HEK293 (cell line): ENCODE results near the gene VKORC1.
A peak's percentile ranks its signal among the peaks of the same experiment; 100 is the strongest.

Experiments used
- CTCF ChIA-PET: fragments of 350-600 bp; formaldehyde crosslinking; extraction: SDS; loops from one replicate; lab custom pipeline; 2021; ENCODE audit warnings: antibody characterized with exemption; lab: Yijun Ruan, JAX
- POLR2A ChIA-PET: fragments of 300-600 bp; formaldehyde crosslinking; extraction: SDS; loops from one replicate; lab custom pipeline; 2020; ENCODE audit warnings: antibody characterized with exemption, inconsistent platforms; lab: Yijun Ruan, JAX
- H3K27ac ChIP-seq: fragments of 200-500 bp; sonication (Bioruptor generic); 2 replicates; pipeline ENCODE4 v1.5.1; 2014; ENCODE audit warnings: low read depth, low read length, control low read depth, inconsistent platforms; ENCODE audit errors: extremely low read depth
- H3K36me3 ChIP-seq, 2 experiments: fragments of 200-500 bp in 1 of 2; sonication (Bioruptor generic) in 1 of 2; 1 replicate in 1 of 2; 2 replicates in 1 of 2; pipeline ENCODE4 v1.5.1; 2014 to 2017; ENCODE audit warnings: inconsistent platforms in 2 of 2, low read length in 2 of 2; ENCODE audit not compliant: control insufficient read depth in 2 of 2, insufficient read depth in 1 of 2
- H3K4me1 ChIP-seq: fragments of 200-500 bp; sonication (Bioruptor generic); 2 replicates; pipeline ENCODE4 v1.5.1; 2014; ENCODE audit warnings: mild to moderate bottlenecking, low read length, inconsistent platforms; ENCODE audit not compliant: control insufficient read depth, insufficient read depth
- H3K4me3 ChIP-seq: 2 replicates; pipeline ENCODE4 v1.5.1; 2011; ENCODE audit warnings: low read depth, mild to moderate bottlenecking, control low read depth, low read length, moderate library complexity
- H3K9me3 ChIP-seq: fragments of 200-500 bp; sonication (Bioruptor generic); 2 replicates; pipeline ENCODE4 v1.5.1; 2014; ENCODE audit warnings: low read depth, low read length, inconsistent platforms; ENCODE audit not compliant: control insufficient read depth, insufficient read depth
- BCL11A ChIP-seq: fragments of 450-650 bp; formaldehyde crosslinking; IDR thresholded peaks from 2 replicates; pipeline ENCODE4 v1.5.1; 2016; ENCODE audit warnings: low read depth, missing biosample characterization, missing genetic modification characterization
- BCL11B ChIP-seq: fragments of 450-650 bp; formaldehyde crosslinking; IDR thresholded peaks from 2 replicates; pipeline ENCODE4 v1.5.1; 2016; ENCODE audit warnings: low read depth, missing biosample characterization, missing genetic modification characterization
- FEZF1 ChIP-seq: fragments of 450-650 bp; formaldehyde crosslinking; IDR thresholded peaks from 2 replicates; pipeline ENCODE4 v1.5.1; 2016; ENCODE audit warnings: missing biosample characterization, missing genetic modification characterization
- GLI4 ChIP-seq: fragments of 450-650 bp; formaldehyde crosslinking; IDR thresholded peaks from 2 replicates; pipeline ENCODE4 v1.5.1; 2016; ENCODE audit warnings: missing biosample characterization, missing genetic modification characterization
- KLF8 ChIP-seq: fragments of 450-650 bp; formaldehyde crosslinking; IDR thresholded peaks from 2 replicates; pipeline ENCODE4 v1.5.1; 2016; ENCODE audit warnings: missing biosample characterization, missing genetic modification characterization
- SP7 ChIP-seq: fragments of 450-650 bp; formaldehyde crosslinking; IDR thresholded peaks from 2 replicates; pipeline ENCODE4 v1.5.1; 2016; ENCODE audit warnings: missing biosample characterization, missing genetic modification characterization
- ZBTB7A ChIP-seq: fragments of 450-650 bp; formaldehyde crosslinking; IDR thresholded peaks from 2 replicates; pipeline ENCODE4 v1.5.1; 2016; ENCODE audit warnings: low read depth, missing biosample characterization, missing genetic modification characterization
- ZBTB8A ChIP-seq: fragments of 450-650 bp; formaldehyde crosslinking; IDR thresholded peaks from 2 replicates; pipeline ENCODE4 v1.5.1; 2016; ENCODE audit warnings: missing biosample characterization, missing genetic modification characterization
- ZFP37 ChIP-seq: fragments of 450-650 bp; formaldehyde crosslinking; IDR thresholded peaks from 2 replicates; pipeline ENCODE4 v1.5.1; 2016; ENCODE audit warnings: missing biosample characterization, missing genetic modification characterization
- ZFP69B ChIP-seq: fragments of 450-650 bp; formaldehyde crosslinking; IDR thresholded peaks from 2 replicates; pipeline ENCODE4 v1.5.1; 2016; ENCODE audit warnings: missing biosample characterization, missing genetic modification characterization
- ZNF10 ChIP-seq: fragments of 450-650 bp; formaldehyde crosslinking; IDR thresholded peaks from 2 replicates; pipeline ENCODE4 v1.5.1; 2017; ENCODE audit warnings: missing biosample characterization, missing genetic modification characterization
- ZNF335 ChIP-seq: fragments of 450-650 bp; formaldehyde crosslinking; conservative IDR thresholded peaks from 2 replicates; pipeline ENCODE4 v1.5.1; 2016; ENCODE audit warnings: missing biosample characterization, missing genetic modification characterization
- ZNF350 ChIP-seq: fragments of 450-650 bp; formaldehyde crosslinking; IDR thresholded peaks from 2 replicates; pipeline ENCODE4 v1.5.0; 2017; ENCODE audit warnings: missing biosample characterization, mild to moderate bottlenecking, missing genetic modification characterization
- ZNF670 ChIP-seq: fragments of 450-650 bp; formaldehyde crosslinking; IDR thresholded peaks from 2 replicates; pipeline ENCODE4 v1.5.1; 2016; ENCODE audit warnings: missing biosample characterization, missing genetic modification characterization, low read depth
- TF ChIP-seq, protein P1 (sequence below): fragments of 450-650 bp; formaldehyde crosslinking; IDR thresholded peaks from 2 replicates; pipeline ENCODE4 v1.5.1; 2017; ENCODE audit warnings: missing biosample characterization, mild to moderate bottlenecking, missing genetic modification characterization, moderate library complexity
- TF ChIP-seq, protein P2 (sequence below): fragments of 450-650 bp; formaldehyde crosslinking; IDR thresholded peaks from 2 replicates; pipeline ENCODE4 v1.5.1; 2016; ENCODE audit warnings: missing biosample characterization, missing genetic modification characterization
- TF ChIP-seq, protein P3 (sequence below): fragments of 450-650 bp; formaldehyde crosslinking; IDR thresholded peaks from 2 replicates; pipeline ENCODE4 v1.5.1; 2017; ENCODE audit warnings: missing biosample characterization, missing genetic modification characterization
- TF ChIP-seq, protein P4 (sequence below): fragments of 450-650 bp; IDR thresholded peaks from 2 replicates; pipeline ENCODE4 v1.5.1; 2018; ENCODE audit warnings: missing biosample characterization, missing genetic modification characterization

The VKORC1 gene

DNA sequence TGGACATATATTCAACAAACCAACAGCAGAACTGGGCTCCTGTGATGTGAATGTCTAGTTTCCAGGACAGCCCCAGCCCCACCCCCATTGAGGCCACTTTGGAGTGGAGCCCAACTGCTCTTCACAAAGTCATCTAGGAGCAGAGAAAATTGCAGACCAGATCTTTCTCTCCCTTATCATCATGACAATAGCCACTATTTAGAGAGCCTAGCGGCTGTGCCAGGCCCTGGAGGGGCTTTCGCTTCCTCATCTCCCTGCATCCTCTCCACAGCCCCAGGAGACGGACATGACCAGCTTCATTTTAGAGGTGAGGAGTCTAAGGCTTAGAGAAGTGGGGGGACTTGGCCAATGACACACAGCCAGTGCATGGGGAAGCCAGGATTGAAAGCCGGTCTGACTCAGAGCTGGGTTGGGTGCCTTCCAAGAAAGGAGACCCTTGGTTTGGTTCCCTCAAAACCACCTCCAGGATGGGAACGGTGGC, 39.5 kb upstream of the VKORC1 start:
- Histone ChIP-seq H3K27ac (no peak overlapping the region), H3K9me3 (no peaks in the 10 kb centered on the region), H3K4me1 (peaks cover 11% of the 10 kb centered on the region; the same call in 1 of the 2 replicates), H3K4me3 (no peak overlapping the region), H3K36me3 (peaks cover 0 to 35% of the 10 kb centered on the region in 2 experiments; a peak in 1 of 3 replicates)
- TF ChIP-seq ZBTB8A (tag by site-specific recombination) (peak; percentile 38; the same call in 1 of the 2 replicates), ZNF10 (tag by site-specific recombination) (no peak), SP7 (tag by site-specific recombination) (0 out of 2 replicates have a peak, but pooled peaks have one; percentile 10)
- TF ChIP-seq, protein P1, sequence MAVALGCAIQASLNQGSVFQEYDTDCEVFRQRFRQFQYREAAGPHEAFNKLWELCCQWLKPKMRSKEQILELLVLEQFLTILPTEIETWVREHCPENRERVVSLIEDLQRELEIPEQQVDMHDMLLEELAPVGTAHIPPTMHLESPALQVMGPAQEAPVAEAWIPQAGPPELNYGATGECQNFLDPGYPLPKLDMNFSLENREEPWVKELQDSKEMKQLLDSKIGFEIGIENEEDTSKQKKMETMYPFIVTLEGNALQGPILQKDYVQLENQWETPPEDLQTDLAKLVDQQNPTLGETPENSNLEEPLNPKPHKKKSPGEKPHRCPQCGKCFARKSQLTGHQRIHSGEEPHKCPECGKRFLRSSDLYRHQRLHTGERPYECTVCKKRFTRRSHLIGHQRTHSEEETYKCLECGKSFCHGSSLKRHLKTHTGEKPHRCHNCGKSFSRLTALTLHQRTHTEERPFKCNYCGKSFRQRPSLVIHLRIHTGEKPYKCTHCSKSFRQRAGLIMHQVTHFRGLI (tag by site-specific recombination), result peak; percentile 82
- ChIA-PET POLR2A (interaction anchor here (1.0 to 1.1 kb wide), 2 partner anchors 17 to 46 kb away, joined by 3 to 5 read pairs; partner anchors contain the start of gene KAT8), CTCF (interaction anchor here (1.2 kb wide), 1 partner anchor 8 kb away, joined by 5 read pairs; no protein-coding TSS in a partner anchor)

DNA sequence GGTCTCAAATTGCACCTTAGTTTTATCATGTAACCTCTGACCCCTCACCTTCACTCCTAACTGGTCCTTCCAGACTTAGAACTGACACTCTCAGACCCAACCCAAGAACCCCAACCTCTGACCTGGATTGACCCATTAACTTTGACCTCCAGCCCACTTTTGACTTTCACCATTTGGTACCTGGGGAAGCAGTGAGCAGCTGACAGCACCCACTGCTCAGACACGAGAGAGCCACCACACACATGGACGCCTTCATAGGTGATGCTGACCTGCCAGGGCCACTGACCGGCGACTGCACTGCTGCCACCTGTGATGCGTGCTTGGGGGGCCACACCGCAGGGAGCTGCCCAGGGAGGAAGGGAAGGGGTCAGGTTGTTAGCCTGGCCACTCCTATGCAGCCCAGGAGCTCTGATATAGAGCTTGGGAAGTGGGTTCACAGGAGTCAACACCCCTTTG, 38.5 kb upstream of the VKORC1 start:
- Histone ChIP-seq H3K9me3 (no peaks in the 10 kb centered on the region), H3K27ac (no peak overlapping the region), H3K4me3 (no peak overlapping the region), H3K36me3 (peaks cover 0 to 43% of the 10 kb centered on the region in 2 experiments; a peak in 1 of 3 replicates), H3K4me1 (peaks cover 11% of the 10 kb centered on the region; the same call in 1 of the 2 replicates)
- ChIA-PET POLR2A (interaction anchor here (1.2 to 2.1 kb wide), 2 partner anchors 9 to 15 kb away, joined by 5 to 7 read pairs; partner anchors contain the start of gene KAT8), CTCF (interaction anchor here (1.2 kb wide), 1 partner anchor 9 kb away, joined by 5 read pairs; no protein-coding TSS in a partner anchor)
- TF ChIP-seq BCL11A (tag by site-specific recombination) (peak; percentile 69; the same call in 1 of the 2 replicates), ZNF670 (tag by site-specific recombination) (no peak), ZBTB8A (tag by site-specific recombination) (peak; percentile 45; the same call in 1 of the 2 replicates), BCL11B (tag by site-specific recombination) (peak; percentile 51; the same call in 1 of the 2 replicates)
- TF ChIP-seq, all 188 proteins: peak for 3

DNA sequence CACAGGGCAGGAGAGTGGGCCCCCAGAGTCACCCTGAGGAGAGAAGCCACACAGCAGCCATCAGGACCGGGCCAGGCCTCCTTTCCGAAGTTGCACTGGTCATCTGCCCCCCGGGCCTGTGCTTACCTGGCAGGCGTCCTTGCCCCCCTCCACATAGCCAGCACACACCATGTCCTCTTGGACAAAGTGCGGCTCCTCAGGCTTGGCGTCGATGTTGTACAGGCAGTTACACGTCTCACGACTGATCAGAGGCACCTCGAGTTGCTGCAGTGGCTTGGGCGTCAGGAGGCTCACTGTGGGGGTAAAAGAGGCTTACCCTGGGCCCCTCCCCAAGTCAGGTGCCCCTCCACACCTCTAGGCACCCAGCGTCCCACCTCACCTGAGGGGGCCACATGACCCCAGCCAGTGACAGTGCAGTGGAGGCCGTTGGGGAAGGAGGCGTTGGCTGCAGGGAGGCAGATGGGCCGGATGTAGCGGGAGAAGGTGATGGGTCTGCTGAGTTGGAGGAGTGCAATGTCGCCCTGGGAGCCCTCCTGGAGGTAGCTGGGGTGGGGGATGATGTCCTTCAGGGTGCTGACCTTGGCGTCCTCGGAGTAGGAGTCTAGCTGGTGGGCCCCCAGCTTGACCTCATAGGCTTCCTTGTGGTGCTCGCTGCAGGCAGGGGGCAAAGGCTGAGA, 37.8 kb upstream of the VKORC1 start:
- H3K27ac ChIP-seq, result no peak overlapping the region
- CTCF ChIA-PET, result interaction anchor here (1.9 kb wide), 1 partner anchor 10 kb away, joined by 13 read pairs; no protein-coding TSS in a partner anchor
- peaks cover 11% of the 10 kb centered on the region; the same call in 1 of the 2 replicates for H3K4me1 ChIP-seq
- no peak for TF ChIP-seq GLI4 (tag by site-specific recombination)
- no peaks in the 10 kb centered on the region for H3K9me3 ChIP-seq
- POLR2A ChIA-PET, result interaction anchor here (1.1 to 2.1 kb wide), 3 partner anchors 9 to 15 kb away, joined by 3 to 7 read pairs (median 5); partner anchors contain the start of gene KAT8
- peaks cover 0 to 49% of the 10 kb centered on the region in 2 experiments; a peak in 1 of 3 replicates for H3K36me3 ChIP-seq
- H3K4me3 ChIP-seq, result no peak overlapping the region

DNA sequence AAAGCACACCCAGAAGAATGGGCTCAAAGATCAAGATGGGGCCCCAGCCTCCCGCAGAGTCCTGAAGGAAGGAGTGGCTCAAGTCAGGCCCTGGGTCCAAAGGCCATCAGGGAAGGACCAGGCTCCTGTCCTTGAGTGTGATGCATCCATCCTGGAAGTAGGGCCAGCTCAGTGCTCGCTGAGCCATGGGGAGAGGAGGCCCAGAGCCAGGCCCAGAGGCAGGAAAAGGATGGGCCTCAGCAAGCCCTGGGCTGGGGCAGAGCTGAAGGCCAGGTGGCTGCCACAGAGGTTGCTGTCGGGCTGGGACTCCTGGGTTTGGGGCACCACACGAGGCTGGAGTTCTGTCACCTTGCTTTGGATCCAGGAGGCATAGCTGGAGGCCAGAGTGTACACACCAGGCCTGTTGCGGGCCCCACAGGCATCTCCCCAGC, 37.3 kb upstream of the VKORC1 start:
- Histone ChIP-seq H3K36me3 (peaks cover 0 to 55% of the 10 kb centered on the region in 2 experiments; a peak in 1 of 3 replicates), H3K9me3 (no peaks in the 10 kb centered on the region), H3K27ac (no peak overlapping the region), H3K4me1 (peaks cover 11% of the 10 kb centered on the region; the same call in 1 of the 2 replicates), H3K4me3 (no peak overlapping the region)
- ChIA-PET CTCF (interaction anchor here (1.9 kb wide), 1 partner anchor 11 kb away, joined by 13 read pairs; no protein-coding TSS in a partner anchor), POLR2A (interaction anchor here (1.1 to 5.7 kb wide), 4 partner anchors 10 to 327 kb away, joined by 3 to 35 read pairs (median 5); partner anchors contain the start of genes ARMC5 and KAT8)
- TF ChIP-seq ZNF335 (tag by site-specific recombination) (no peak), ZBTB7A (no peak), ZNF350 (tag by site-specific recombination) (no peak), KLF8 (tag by site-specific recombination) (no peak), FEZF1 (tag by site-specific recombination) (no peak), ZFP37 (no peak), ZFP69B (tag by site-specific recombination) (0 out of 2 replicates have a peak, but pooled peaks have one; percentile 26)
- TF ChIP-seq, protein P2, sequence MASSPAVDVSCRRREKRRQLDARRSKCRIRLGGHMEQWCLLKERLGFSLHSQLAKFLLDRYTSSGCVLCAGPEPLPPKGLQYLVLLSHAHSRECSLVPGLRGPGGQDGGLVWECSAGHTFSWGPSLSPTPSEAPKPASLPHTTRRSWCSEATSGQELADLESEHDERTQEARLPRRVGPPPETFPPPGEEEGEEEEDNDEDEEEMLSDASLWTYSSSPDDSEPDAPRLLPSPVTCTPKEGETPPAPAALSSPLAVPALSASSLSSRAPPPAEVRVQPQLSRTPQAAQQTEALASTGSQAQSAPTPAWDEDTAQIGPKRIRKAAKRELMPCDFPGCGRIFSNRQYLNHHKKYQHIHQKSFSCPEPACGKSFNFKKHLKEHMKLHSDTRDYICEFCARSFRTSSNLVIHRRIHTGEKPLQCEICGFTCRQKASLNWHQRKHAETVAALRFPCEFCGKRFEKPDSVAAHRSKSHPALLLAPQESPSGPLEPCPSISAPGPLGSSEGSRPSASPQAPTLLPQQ (tag by site-specific recombination), result peak; percentile 35; the same call in 1 of the 2 replicates
- TF ChIP-seq, protein P3, sequence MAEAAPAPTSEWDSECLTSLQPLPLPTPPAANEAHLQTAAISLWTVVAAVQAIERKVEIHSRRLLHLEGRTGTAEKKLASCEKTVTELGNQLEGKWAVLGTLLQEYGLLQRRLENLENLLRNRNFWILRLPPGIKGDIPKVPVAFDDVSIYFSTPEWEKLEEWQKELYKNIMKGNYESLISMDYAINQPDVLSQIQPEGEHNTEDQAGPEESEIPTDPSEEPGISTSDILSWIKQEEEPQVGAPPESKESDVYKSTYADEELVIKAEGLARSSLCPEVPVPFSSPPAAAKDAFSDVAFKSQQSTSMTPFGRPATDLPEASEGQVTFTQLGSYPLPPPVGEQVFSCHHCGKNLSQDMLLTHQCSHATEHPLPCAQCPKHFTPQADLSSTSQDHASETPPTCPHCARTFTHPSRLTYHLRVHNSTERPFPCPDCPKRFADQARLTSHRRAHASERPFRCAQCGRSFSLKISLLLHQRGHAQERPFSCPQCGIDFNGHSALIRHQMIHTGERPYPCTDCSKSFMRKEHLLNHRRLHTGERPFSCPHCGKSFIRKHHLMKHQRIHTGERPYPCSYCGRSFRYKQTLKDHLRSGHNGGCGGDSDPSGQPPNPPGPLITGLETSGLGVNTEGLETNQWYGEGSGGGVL (tag by site-specific recombination), result no peak
- TF ChIP-seq, protein P4, sequence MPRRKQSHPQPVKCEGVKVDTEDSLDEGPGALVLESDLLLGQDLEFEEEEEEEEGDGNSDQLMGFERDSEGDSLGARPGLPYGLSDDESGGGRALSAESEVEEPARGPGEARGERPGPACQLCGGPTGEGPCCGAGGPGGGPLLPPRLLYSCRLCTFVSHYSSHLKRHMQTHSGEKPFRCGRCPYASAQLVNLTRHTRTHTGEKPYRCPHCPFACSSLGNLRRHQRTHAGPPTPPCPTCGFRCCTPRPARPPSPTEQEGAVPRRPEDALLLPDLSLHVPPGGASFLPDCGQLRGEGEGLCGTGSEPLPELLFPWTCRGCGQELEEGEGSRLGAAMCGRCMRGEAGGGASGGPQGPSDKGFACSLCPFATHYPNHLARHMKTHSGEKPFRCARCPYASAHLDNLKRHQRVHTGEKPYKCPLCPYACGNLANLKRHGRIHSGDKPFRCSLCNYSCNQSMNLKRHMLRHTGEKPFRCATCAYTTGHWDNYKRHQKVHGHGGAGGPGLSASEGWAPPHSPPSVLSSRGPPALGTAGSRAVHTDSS (tag by site-specific recombination), result no peak
